Measurements from ENCODE around the gene SIK3.

Gene SIK3

DNA sequence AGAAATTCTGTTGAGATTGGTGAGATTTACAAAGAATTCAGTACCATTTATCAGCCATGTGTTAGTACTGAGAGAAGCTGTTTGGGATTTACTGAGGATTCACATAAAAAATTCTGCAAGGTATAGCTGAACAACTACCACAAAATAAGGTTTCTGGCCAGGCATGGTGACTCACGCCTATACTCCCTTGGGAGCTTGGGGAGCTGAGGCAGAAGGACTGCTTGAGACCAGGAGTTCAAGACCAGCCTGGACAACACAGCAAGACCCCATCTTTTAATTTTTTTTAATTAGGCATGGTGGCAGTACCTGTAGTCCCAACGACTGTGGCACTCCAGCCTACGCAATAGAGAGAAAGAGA, 86.7 kb downstream of the SIK3 start:
- in situ Hi-C loops (cut with MboI; ENCODE audit: low sequenced_read_pairs), result no loop called here

DNA sequence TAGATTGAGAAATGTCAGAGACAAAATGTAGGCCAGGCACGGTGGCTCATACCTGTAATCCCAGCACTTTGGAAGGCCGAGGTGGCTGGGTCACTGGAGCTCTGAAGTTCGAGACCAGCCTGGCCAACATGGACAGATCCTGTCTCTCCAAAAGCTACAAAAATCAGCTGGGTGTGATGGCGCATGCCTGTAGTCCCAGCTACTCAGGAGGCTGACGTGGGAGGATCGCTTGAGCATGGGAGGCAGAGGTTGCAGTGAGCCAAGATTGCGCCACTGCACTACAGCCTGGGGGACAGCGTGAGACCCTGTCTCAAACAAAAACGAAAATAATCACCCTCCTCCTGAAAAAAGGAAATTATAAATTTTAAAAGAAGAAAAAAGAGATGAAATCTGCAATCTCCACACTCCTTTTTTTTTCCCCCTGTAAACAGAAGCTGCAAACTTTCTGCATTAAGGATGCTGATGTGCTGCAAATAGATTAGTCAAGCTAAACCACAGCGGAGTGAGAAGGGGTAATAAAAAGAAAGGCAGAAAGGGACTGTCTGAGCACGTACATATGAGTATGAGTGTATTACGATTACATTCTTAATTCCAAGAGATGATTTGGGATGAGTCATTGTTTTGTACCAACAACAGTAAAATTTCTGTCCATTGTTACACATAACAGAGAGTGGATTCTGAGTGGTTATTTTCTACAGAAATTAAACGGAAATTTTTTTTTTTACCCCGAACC, 87.3 kb downstream of the SIK3 start:
- in situ Hi-C loops (cut with MboI; ENCODE audit: low sequenced_read_pairs), result no loop called here

DNA sequence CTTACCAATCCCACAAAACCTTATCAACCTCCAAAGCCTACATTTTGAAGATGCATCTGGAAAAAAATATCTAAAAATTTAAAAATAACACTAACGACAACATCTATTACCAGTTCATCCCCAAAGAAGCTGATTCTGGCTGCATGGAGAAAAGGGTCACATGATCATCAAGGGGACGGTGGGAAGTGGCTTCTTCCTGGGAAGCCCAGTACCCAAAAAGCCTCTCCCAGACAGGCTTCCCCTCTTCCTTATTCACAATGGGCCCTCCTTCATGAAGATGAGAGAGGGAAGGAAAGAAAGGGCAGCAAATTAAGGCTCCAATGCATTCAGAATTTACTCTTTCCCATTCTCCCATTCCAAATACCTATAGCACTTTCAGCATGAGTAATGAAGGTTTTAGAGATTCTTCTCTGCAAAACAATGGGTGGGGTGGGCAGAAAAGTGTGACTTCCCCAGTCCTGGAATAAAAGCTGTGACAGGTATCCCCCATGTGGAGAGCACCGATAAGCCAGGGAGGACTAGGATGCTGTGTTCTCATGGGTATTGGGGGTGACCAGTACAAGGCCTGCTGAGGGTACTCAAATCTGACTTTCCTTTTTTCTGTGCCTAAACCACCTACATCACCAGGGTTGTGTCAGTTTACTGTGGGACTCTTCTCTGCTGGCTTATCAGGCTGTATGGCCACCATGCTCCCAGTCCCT, 88.2 kb downstream of the SIK3 start:
- in situ Hi-C loops (cut with MboI; ENCODE audit: low sequenced_read_pairs), result no loop called here

DNA sequence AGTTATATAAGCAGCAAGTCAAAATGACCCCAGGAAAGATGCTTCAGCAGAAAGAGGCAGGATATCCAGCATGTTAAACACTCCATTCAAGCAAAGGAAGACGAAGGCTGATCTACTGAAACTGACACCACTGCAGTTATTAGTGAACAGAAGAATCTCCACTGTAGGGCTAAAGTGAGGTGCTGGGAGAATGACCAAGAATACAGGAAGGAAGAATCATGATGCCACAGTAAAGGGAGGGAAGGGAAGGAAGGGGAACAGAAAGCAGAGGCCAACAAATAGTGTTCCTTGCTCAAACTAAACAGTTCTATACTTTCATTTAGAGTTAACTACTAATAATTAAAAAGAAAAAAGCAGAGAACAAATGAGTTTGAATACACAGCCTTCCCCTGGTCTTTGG, 92.5 kb downstream of the SIK3 start:
- in situ Hi-C loops (cut with MboI; ENCODE audit: low sequenced_read_pairs), result no loop called here

DNA sequence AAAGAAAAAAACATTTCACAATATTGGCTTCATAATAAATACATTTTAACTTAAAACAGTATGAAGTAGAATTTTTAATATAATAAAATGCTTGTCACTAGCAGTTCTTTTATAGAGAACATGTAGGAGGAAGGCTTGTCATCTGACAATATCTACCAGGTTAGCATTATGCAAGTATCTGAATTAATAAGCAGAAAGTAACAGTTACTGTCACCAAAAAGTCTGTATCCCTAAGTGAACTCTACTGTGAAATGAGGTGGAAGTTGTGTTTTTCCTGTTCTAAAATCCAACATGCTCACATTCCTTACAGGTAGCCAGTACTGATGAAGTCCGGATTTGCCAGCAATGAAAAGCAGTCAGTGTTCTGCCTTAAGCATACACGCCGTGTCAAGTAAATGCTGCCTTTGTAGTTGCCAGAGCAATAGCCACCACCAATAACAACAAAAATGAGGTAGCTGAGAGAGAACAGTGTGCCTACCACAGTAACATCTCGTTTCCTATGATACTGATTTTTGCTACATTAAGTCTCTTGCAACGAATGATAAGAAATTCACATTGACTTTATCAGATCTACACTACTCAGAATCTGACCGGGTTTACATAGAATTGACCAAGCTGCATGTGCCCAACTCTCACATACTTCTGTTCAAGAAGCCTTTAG, 95.5 kb downstream of the SIK3 start:
- in situ Hi-C loops (cut with MboI; ENCODE audit: low sequenced_read_pairs), result no loop called here

DNA sequence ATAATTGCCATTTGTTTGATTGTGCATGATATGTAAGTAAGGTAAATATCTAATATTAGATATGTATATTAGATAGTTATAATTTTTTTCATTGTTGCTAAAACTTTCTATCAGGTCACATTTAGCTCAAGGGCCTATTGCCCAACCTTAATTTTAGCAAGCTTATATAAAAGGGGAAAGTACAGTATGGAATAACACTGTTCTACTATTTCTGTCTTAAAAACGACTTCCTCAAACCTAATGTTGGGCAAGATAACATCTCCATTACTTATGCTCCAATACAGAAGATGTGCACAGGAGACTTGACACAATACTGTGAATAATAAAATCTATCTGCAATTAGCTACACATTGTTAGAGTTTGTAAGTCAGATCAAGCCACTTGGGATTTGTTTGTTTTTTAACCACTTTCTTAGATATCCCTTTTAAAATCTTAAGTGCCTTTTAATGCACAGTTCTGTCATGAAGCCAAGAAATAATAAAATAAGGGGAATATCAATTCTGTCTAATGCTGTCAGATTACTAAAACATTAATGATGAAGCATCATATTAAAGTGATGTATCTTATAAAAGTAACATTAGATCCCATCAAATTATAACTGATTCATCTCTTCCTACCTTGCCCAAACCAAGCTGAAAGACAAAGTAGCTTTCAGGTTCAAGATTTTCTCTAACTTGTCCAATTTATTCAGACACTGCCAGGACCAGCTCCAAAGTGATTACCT, 98.1 kb downstream of the SIK3 start:
- in situ Hi-C loops (cut with MboI; ENCODE audit: low sequenced_read_pairs), result no loop called here

GRCh38 chr11:116997071-116997470, 101.2 kb downstream of the SIK3 start:
- in situ Hi-C loops (cut with MboI; ENCODE audit: low sequenced_read_pairs), result no loop called here

DNA sequence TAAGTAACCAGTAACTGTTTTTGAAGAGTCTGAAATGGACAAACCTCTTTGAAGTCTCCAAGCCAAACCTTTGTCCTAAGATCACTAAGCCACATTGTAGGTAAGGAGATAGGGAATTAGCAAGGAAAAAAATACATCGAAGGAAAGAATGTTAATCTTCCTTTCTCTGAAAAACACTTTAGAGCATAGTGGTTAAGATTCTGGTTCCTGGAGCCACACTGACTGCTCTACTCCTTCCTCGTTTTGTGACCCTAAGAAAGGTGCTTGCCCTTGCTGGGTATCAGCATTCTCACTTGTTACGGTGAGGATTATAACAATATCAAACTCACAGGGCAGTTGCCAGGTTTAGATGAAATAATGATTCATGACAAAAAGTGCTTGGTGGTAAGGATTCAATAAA, 104.0 kb downstream of the SIK3 start:
- in situ Hi-C loops (cut with MboI; ENCODE audit: low sequenced_read_pairs), result no loop called here

DNA sequence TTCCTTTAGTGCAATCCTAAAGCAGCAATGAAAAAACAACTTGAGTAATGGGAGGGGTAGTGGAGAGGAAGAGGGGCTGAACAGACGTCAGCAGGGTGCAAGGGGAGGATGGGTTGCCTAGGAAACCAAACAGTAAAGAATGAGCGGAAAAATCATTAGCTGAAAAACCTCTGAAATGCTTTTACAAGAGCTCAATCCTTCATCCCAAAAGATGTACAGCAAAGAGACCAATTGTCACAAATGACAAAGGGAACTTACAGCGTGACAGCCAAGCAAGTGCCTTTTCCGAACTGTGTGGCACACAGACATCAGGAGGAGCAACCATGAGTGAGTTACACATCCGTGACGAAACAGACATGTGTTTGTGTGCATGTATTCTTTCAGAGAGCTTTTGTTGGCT, 104.6 kb downstream of the SIK3 start:
- in situ Hi-C loops (cut with MboI; ENCODE audit: low sequenced_read_pairs), result no loop called here

DNA sequence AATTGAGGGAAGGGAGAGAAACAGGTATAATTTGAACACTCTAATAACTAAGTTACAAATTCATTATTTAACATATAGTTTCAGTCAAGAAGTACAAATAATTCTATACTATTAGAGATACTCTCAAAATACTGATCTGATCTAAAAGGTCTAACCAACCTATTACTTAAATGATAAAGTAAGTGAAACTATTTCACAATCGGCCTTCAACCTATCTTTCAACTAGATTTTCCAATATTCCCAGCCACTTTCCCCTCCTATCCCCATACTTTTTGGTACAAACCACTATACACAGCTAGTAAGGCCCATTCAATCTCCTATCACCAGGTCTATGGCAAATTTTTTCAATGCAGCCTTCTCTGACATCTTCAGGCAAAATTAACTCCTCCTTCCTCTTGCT, 106.7 kb downstream of the SIK3 start:
- in situ Hi-C loops (cut with MboI; ENCODE audit: low sequenced_read_pairs), result no loop called here

- in situ Hi-C loops (cut with MboI; ENCODE audit: low sequenced_read_pairs), result no loop called here
Observed at GRCh38 chr11:116990811-116991210, 107.4 kb downstream of the SIK3 start.

- in situ Hi-C loops (cut with MboI; ENCODE audit: low sequenced_read_pairs), result no loop called here
Observed at GRCh38 chr11:116990061-116990473, 108.2 kb downstream of the SIK3 start.

DNA sequence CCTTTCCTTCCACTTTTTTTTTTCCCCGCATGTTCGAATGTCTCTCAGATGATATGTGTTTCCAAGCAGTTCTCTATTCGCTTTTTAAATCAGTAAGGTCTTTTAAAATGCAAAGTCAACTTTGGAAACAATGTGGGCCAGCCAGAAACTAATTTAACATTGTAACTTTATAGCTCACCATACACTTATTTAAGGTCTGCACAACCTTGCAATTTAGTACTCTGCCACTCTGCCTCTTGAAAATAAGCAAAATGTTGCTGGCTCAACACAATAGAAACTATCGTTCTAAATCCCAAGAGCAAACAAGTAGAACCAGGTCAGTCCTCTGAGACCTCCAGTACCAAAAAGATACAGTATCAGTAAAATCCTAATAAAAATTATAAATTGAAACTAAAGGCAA, 109.0 kb downstream of the SIK3 start:
- in situ Hi-C loops (cut with MboI; ENCODE audit: low sequenced_read_pairs), result no loop called here

GRCh38 chr11:116986521-116987105, 111.6 kb downstream of the SIK3 start:
- in situ Hi-C loops (cut with MboI; ENCODE audit: low sequenced_read_pairs), result no loop called here

GRCh38 chr11:116984589-116984988, 113.6 kb downstream of the SIK3 start:
- in situ Hi-C loops (cut with MboI; ENCODE audit: low sequenced_read_pairs), result no loop called here

DNA sequence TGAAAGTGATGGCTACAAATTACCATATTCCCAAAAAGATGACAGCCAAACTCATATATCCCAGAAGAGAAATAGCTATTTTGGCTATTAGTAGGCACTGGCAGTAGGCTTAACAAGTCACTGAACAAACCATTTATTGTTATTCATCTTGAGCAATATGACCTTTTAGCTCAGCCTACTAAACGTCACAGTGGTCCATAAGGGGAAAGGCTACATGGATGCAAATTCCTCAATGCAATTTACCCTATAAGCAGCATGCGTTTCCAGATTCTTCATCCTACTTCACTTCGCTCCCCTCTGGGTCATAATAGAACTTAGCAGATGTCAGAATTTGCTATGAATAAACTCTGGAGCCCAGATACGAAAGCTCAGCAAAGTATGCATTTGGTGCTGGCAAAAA, 114.0 kb downstream of the SIK3 start:
- in situ Hi-C loops (cut with MboI; ENCODE audit: low sequenced_read_pairs), result no loop called here

- in situ Hi-C loops (cut with MboI; ENCODE audit: low sequenced_read_pairs), result no loop called here
Observed at GRCh38 chr11:116981266-116981885, 116.9 kb downstream of the SIK3 start.

DNA sequence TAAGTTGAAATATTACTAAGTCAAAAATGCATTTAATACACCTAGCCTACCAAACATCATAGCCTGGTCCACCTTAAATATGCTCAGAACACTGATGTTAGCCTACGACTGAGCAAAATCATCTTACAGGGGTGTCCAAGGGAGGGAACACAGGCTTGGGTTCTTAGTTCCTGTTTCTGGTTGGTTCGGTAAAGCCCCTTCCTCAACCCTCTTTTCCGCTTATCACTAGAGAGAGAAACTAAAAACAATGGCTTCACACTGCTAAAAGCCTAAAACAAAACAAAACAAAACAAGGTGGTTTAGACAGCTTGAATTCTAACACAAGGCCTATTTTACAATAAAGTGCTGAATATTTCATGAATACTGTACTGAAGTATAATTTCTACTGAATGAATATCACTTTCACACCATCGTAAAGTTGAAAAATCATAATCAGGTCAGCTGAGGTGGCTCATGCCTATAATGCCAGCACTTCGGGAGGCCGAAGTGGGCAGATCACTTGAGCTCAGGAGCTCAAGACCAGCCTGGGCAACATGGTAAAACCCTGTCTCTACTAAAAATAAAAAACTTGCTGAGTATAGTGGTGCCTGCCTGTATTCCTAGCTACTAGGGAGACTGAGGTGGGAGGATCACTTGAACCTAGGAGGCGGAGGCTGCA, 118.0 kb downstream of the SIK3 start:
- in situ Hi-C loops (cut with MboI; ENCODE audit: low sequenced_read_pairs), result no loop called here

- in situ Hi-C loops (cut with MboI; ENCODE audit: low sequenced_read_pairs), result no loop called here
Observed at GRCh38 chr11:116976941-116977570, 121.2 kb downstream of the SIK3 start.

- in situ Hi-C loops (cut with MboI; ENCODE audit: low sequenced_read_pairs), result no loop called here
Observed at GRCh38 chr11:116975661-116976060, 122.6 kb downstream of the SIK3 start.
